HepG2 (cell line): ENCODE measurements around the gene SGCE. TPM values are rescaled to one million over a fixed set of nuclear protein-coding genes. Genes with fewer than 3 reads are reported as not detected.

Experiments
- ATF1 ChIP-seq: IDR thresholded peaks from 2 replicates; pipeline ENCODE4 v1.6.1; 2016; ENCODE audit warnings: mild to moderate bottlenecking, control low read depth
- CEBPG ChIP-seq: IDR thresholded peaks from 2 replicates; pipeline ENCODE4 v1.6.1; 2016
- ELF4 ChIP-seq: sonication (generic); formaldehyde crosslinking; IDR thresholded peaks from 2 replicates; pipeline ENCODE4 v1.5.0; 2020; ENCODE audit warnings: missing genetic modification reagents, mild to moderate bottlenecking, moderate library complexity, borderline replicate concordance
- HIVEP1 ChIP-seq: sonication (generic); formaldehyde crosslinking; IDR thresholded peaks from 2 replicates; pipeline ENCODE4 v1.4.0; 2020; ENCODE audit warnings: mild to moderate bottlenecking, missing genetic modification reagents
- HOXA3 ChIP-seq: sonication (generic); formaldehyde crosslinking; IDR thresholded peaks from 2 replicates; pipeline ENCODE4 v1.5.0; 2020; ENCODE audit warnings: missing genetic modification reagents
- JDP2 ChIP-seq: sonication (generic); formaldehyde crosslinking; IDR thresholded peaks from 2 replicates; pipeline ENCODE4 v1.8.1; 2022; ENCODE audit warnings: missing genetic modification reagents, borderline replicate concordance
- KDM1A ChIP-seq: IDR thresholded peaks from 2 replicates; pipeline ENCODE4 v1.6.1; 2016; ENCODE audit warnings: missing compliant biosample characterization
- KDM6A ChIP-seq: IDR thresholded peaks from 2 replicates; pipeline ENCODE4 v1.6.1; 2016; ENCODE audit warnings: low read depth
- MAF1 ChIP-seq: sonication (generic); formaldehyde crosslinking; IDR thresholded peaks from 2 replicates; pipeline ENCODE4 v1.5.0; 2020; ENCODE audit warnings: missing genetic modification reagents, borderline replicate concordance
- RAD51 ChIP-seq: fragments of 450-650 bp; IDR thresholded peaks from 2 replicates; pipeline ENCODE4 v1.6.1; 2016; ENCODE audit warnings: borderline replicate concordance
- RFXANK ChIP-seq: IDR thresholded peaks from 2 replicates; pipeline ENCODE4 v1.6.1; 2016
- SRSF4 ChIP-seq: fragments of 200-400 bp; formaldehyde crosslinking; IDR thresholded peaks from one replicate; pipeline ENCODE4 v1.6.1; 2018; ENCODE audit warnings: mild to moderate bottlenecking, low read depth, low read length, moderate library complexity; ENCODE audit not compliant: poor library complexity, severe bottlenecking
- YY1 ChIP-seq: IDR thresholded peaks from 2 replicates; pipeline ENCODE4 v1.6.1; 2011; ENCODE audit warnings: low read length, low read depth, moderate library complexity, mild to moderate bottlenecking; ENCODE audit not compliant: insufficient read depth, insufficient replicate concordance
- ZFY ChIP-seq: sonication (generic); formaldehyde crosslinking; IDR thresholded peaks from 2 replicates; pipeline ENCODE4 v1.4.0; 2020; ENCODE audit warnings: missing genetic modification reagents
- ZNF207 ChIP-seq: fragments of 450-650 bp; IDR thresholded peaks from 2 replicates; pipeline ENCODE4 v1.6.1; 2016; ENCODE audit warnings: antibody characterized with exemption, borderline replicate concordance
- ZNF546 ChIP-seq: sonication (generic); formaldehyde crosslinking; conservative IDR thresholded peaks from 2 replicates; pipeline ENCODE4 v1.8.1; 2023; ENCODE audit warnings: mild to moderate bottlenecking, missing genetic modification reagents
- ZSCAN25 ChIP-seq: sonication (generic); formaldehyde crosslinking; IDR thresholded peaks from 2 replicates; pipeline ENCODE4 v1.8.0; 2022; ENCODE audit warnings: mild to moderate bottlenecking, missing genetic modification reagents
- polyA plus RNA-seq, 8 experiments: library from polyadenylated mRNA; depleted of rRNA in 3 of 8; stranded (reverse) in 7 of 8; unstranded in 1 of 8; fragments of >200 nt; fragmentation: Illumina TruSeq in 4 of 8; extraction: Trizol in 4 of 8; gene quantifications; 2 replicates each; pipeline versions ENCODE4 v1.2.1 to v1.2.3, GENCODE V29; 2011 to 2016; ENCODE audit warnings: low read depth in 4 of 8, missing spikeins in 1 of 8, mixed read lengths in 1 of 8; ENCODE audit not compliant: insufficient read depth in 1 of 8
- total RNA-seq, 5 experiments: library from RNA; depleted of rRNA; stranded (reverse); fragments of >200 nt; fragmentation: Illumina TruSeq; extraction: Trizol; gene quantifications; 2 replicates each; pipeline ENCODE4 v1.2.3, GENCODE V29; 2016; ENCODE audit warnings: low read depth in 1 of 5
- TF ChIP-seq, protein P1 (sequence below): sonication (generic); formaldehyde crosslinking; IDR thresholded peaks from 2 replicates; pipeline ENCODE4 v1.8.0; 2022; ENCODE audit warnings: mild to moderate bottlenecking, missing genetic modification reagents
- TF ChIP-seq, protein P2 (sequence below): IDR thresholded peaks from 2 replicates; pipeline ENCODE4 v1.6.1; 2016; ENCODE audit warnings: low read depth, missing genetic modification reagents, missing compliant biosample characterization
- TF ChIP-seq, protein P3 (sequence below): IDR thresholded peaks from 2 replicates; pipeline ENCODE4 v1.6.1; 2016; ENCODE audit warnings: low read depth, control low read depth
- TF ChIP-seq, protein P4 (sequence below): sonication (generic); formaldehyde crosslinking; IDR thresholded peaks from 2 replicates; pipeline ENCODE4 v1.5.1; 2020; ENCODE audit warnings: missing genetic modification reagents, mild to moderate bottlenecking, borderline replicate concordance

The SGCE gene
- total and polyA plus RNA-seq, 2 of the 13 experiments (the other 11 are each of a cell fraction or from before 2014, with no cell fraction given), result 52.3 to 71.1 TPM

DNA sequence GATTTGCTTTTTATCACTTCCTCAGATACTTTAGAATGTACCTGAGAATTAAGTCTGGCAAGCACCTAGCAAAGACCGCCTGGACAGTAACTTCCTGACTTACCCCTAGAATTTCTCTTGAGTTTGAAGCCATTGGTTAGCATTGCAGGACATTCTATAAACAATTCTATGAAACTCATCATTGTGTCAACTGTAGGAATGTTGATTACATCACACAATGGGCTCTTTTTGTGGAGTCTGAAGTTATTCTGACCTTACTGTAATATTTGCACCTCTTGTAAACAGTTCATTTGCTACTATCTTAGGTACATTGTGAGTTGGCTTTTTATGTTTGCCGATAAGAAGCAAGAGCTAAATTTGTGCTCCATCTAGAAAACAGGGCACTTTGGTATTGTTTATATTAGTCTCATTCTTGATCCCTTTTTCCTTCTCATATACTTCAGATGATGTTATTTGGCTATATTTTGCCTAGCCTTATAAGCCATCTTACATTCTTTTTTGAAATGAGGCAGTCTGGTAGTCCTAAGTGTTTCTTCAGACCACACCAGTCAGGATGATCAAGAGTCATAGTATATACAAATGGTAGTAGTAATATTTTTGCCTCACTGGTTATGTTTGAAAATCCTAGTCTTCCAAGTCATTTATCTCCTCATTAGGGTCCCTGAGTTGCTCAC, 94.0 kb downstream of the SGCE start (continued):
- TF ChIP-seq, protein P1, sequence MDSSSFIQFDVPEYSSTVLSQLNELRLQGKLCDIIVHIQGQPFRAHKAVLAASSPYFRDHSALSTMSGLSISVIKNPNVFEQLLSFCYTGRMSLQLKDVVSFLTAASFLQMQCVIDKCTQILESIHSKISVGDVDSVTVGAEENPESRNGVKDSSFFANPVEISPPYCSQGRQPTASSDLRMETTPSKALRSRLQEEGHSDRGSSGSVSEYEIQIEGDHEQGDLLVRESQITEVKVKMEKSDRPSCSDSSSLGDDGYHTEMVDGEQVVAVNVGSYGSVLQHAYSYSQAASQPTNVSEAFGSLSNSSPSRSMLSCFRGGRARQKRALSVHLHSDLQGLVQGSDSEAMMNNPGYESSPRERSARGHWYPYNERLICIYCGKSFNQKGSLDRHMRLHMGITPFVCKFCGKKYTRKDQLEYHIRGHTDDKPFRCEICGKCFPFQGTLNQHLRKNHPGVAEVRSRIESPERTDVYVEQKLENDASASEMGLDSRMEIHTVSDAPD (CRISPR knock-in tag), result no peak
- TF ChIP-seq ELF4 (CRISPR knock-in tag), result no peak
- TF ChIP-seq RAD51, result no peak
- no peak for TF ChIP-seq ZNF546 (CRISPR knock-in tag)
- TF ChIP-seq HOXA3 (CRISPR knock-in tag), result 0 out of 2 replicates have a peak, but pooled peaks have one; percentile 34
- no peak for TF ChIP-seq YY1
- peak; percentile 68 for TF ChIP-seq KDM6A (CRISPR knock-in tag)
- TF ChIP-seq ZNF207, result no peak
- no peak for TF ChIP-seq SRSF4
- TF ChIP-seq ZSCAN25 (CRISPR knock-in tag), result 0 out of 2 replicates have a peak, but pooled peaks have one; percentile 34
- peak; percentile 76; the same call in 1 of the 2 replicates for TF ChIP-seq RFXANK
- no peak for TF ChIP-seq JDP2
- TF ChIP-seq KDM1A (CRISPR knock-in tag), result peak; percentile 74
- TF ChIP-seq, protein P2, sequence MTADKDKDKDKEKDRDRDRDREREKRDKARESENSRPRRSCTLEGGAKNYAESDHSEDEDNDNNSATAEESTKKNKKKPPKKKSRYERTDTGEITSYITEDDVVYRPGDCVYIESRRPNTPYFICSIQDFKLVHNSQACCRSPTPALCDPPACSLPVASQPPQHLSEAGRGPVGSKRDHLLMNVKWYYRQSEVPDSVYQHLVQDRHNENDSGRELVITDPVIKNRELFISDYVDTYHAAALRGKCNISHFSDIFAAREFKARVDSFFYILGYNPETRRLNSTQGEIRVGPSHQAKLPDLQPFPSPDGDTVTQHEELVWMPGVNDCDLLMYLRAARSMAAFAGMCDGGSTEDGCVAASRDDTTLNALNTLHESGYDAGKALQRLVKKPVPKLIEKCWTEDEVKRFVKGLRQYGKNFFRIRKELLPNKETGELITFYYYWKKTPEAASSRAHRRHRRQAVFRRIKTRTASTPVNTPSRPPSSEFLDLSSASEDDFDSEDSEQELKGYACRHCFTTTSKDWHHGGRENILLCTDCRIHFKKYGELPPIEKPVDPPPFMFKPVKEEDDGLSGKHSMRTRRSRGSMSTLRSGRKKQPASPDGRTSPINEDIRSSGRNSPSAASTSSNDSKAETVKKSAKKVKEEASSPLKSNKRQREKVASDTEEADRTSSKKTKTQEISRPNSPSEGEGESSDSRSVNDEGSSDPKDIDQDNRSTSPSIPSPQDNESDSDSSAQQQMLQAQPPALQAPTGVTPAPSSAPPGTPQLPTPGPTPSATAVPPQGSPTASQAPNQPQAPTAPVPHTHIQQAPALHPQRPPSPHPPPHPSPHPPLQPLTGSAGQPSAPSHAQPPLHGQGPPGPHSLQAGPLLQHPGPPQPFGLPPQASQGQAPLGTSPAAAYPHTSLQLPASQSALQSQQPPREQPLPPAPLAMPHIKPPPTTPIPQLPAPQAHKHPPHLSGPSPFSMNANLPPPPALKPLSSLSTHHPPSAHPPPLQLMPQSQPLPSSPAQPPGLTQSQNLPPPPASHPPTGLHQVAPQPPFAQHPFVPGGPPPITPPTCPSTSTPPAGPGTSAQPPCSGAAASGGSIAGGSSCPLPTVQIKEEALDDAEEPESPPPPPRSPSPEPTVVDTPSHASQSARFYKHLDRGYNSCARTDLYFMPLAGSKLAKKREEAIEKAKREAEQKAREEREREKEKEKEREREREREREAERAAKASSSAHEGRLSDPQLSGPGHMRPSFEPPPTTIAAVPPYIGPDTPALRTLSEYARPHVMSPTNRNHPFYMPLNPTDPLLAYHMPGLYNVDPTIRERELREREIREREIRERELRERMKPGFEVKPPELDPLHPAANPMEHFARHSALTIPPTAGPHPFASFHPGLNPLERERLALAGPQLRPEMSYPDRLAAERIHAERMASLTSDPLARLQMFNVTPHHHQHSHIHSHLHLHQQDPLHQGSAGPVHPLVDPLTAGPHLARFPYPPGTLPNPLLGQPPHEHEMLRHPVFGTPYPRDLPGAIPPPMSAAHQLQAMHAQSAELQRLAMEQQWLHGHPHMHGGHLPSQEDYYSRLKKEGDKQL (CRISPR knock-in tag), result peak; percentile 94
- no peak for TF ChIP-seq ZFY (CRISPR knock-in tag)
- TF ChIP-seq, protein P3, sequence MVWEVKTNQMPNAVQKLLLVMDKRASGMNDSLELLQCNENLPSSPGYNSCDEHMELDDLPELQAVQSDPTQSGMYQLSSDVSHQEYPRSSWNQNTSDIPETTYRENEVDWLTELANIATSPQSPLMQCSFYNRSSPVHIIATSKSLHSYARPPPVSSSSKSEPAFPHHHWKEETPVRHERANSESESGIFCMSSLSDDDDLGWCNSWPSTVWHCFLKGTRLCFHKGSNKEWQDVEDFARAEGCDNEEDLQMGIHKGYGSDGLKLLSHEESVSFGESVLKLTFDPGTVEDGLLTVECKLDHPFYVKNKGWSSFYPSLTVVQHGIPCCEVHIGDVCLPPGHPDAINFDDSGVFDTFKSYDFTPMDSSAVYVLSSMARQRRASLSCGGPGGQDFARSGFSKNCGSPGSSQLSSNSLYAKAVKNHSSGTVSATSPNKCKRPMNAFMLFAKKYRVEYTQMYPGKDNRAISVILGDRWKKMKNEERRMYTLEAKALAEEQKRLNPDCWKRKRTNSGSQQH (CRISPR knock-in tag), result no peak
- no peak for TF ChIP-seq MAF1 (CRISPR knock-in tag)
- TF ChIP-seq, protein P4, sequence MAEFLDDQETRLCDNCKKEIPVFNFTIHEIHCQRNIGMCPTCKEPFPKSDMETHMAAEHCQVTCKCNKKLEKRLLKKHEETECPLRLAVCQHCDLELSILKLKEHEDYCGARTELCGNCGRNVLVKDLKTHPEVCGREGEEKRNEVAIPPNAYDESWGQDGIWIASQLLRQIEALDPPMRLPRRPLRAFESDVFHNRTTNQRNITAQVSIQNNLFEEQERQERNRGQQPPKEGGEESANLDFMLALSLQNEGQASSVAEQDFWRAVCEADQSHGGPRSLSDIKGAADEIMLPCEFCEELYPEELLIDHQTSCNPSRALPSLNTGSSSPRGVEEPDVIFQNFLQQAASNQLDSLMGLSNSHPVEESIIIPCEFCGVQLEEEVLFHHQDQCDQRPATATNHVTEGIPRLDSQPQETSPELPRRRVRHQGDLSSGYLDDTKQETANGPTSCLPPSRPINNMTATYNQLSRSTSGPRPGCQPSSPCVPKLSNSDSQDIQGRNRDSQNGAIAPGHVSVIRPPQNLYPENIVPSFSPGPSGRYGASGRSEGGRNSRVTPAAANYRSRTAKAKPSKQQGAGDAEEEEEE (CRISPR knock-in tag), result no peak
- no peak for TF ChIP-seq HIVEP1 (CRISPR knock-in tag)
- TF ChIP-seq CEBPG (CRISPR knock-in tag), result peak; percentile 94
- TF ChIP-seq ATF1 (CRISPR knock-in tag), result peak; percentile 73; the same call in 1 of the 2 replicates
